ENCODE results near the gene ANP32B. TPM values are rescaled to one million over a fixed set of nuclear protein-coding genes. Genes with fewer than 3 reads are reported as not detected.

The ANP32B gene
- total RNA-seq, 1 experiment from 2014 or later = 14.8 TPM

- ATAC-seq = no peak
These were observed 28.0 kb downstream of the ANP32B start for GRCh38 chr9:98011122-98011521.

DNA sequence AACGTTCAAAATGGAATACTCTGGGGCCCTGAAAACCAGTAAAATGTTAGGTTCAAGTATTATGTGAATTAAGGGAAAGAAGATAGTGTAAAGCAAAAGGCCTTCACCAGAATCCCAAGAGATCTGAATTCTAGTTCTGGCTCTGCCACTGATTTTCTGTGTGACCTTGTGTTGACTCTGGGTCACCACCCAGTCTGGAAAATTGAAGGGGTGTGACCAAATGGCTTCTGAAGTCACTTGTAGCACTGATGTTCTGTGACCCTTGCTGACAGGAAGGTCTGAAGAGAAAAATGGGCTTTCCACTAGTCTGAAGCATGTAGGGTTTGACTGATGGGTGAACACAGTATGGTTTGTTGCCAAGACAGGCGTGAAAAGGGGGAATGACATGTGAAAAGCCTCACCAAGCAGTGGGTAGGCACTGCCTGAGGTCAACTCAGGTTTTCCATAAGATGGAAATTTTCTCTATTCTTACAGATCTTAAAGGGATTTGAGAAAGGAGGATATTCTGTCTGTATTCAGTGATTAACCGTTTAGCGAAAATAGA lies 33.1 kb downstream of the ANP32B start:
- ChIA-PET CTCF (no interaction called here), POLR2A (ENCODE audit: unreplicated experiment) (no interaction called here)
- no peak for DNase-seq
- H3K27me3 ChIP-seq (ENCODE audit: low read length) = no peaks in the 10 kb centered on the region
- no peaks in the 10 kb centered on the region for H3K4me1 ChIP-seq (ENCODE audit: insufficient read depth, low read length)
- H3K27ac ChIP-seq (ENCODE audit: low read length) = no peak overlapping the region
- H2AFZ ChIP-seq (ENCODE audit: low read length) = no peak overlapping the region
- H3K9me3 ChIP-seq (ENCODE audit: low read length) = no peaks in the 10 kb centered on the region
- ATAC-seq = no peak
- H3K79me2 ChIP-seq (ENCODE audit: low read length) = no peaks in the 10 kb centered on the region
- peaks cover 34% of the 10 kb centered on the region for H3K36me3 ChIP-seq (ENCODE audit: low read depth, low read length)
- BruUV-seq (replicated peaks) = no TSS peak
- TF ChIP-seq, protein P1, sequence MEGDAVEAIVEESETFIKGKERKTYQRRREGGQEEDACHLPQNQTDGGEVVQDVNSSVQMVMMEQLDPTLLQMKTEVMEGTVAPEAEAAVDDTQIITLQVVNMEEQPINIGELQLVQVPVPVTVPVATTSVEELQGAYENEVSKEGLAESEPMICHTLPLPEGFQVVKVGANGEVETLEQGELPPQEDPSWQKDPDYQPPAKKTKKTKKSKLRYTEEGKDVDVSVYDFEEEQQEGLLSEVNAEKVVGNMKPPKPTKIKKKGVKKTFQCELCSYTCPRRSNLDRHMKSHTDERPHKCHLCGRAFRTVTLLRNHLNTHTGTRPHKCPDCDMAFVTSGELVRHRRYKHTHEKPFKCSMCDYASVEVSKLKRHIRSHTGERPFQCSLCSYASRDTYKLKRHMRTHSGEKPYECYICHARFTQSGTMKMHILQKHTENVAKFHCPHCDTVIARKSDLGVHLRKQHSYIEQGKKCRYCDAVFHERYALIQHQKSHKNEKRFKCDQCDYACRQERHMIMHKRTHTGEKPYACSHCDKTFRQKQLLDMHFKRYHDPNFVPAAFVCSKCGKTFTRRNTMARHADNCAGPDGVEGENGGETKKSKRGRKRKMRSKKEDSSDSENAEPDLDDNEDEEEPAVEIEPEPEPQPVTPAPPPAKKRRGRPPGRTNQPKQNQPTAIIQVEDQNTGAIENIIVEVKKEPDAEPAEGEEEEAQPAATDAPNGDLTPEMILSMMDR (conservative IDR thresholded peaks at IDR 0.05; ENCODE audit: low read depth, low read length) = no peak
- TF ChIP-seq EZH2phosphoT487 (IDR thresholded peaks at IDR 0.05; ENCODE audit: borderline replicate concordance, low read length) (no peak), EZH2 (IDR thresholded peaks at IDR 0.05; ENCODE audit: low read length, unreplicated experiment) (no peak)
- intact Hi-C loops (cut with micrococcal nuclease) = no loop called here
- H3K9me2 ChIP-seq (replicated peaks; ENCODE audit: low read length) = no peaks in the 10 kb centered on the region
- no peaks in the 10 kb centered on the region for H3F3A ChIP-seq (ENCODE audit: low read length, unreplicated experiment)
- H4K20me1 ChIP-seq (ENCODE audit: low read length) = no peaks in the 10 kb centered on the region
- no peak overlapping the region for H3K9ac ChIP-seq (ENCODE audit: low read length)
- H3K4me2 ChIP-seq (ENCODE audit: low read length) = no peak overlapping the region
- no peak overlapping the region for H3K4me3 ChIP-seq (ENCODE audit: low read length)

More at GRCh38 chr9:98011122-98011521, 28.0 kb downstream of the ANP32B start:
- no peaks in the 10 kb centered on the region for H3F3A ChIP-seq (ENCODE audit: low read length, unreplicated experiment)
- no peaks in the 10 kb centered on the region for H3K9me2 ChIP-seq (replicated peaks; ENCODE audit: low read length)
- peaks cover 23% of the 10 kb centered on the region for H3K79me2 ChIP-seq (ENCODE audit: low read length)
- DNase-seq = no peak
- CTCF ChIA-PET = interaction anchor here (0.6 kb wide), 1 partner anchor 727 kb away, joined by 4 read pairs; no protein-coding TSS in a partner anchor
- BruUV-seq (replicated peaks) = no TSS peak
- H3K4me2 ChIP-seq (ENCODE audit: low read length) = no peak overlapping the region
- no peak overlapping the region for H3K9ac ChIP-seq (ENCODE audit: low read length)
- no peak overlapping the region for H2AFZ ChIP-seq (ENCODE audit: low read length)
- H3K27ac ChIP-seq (ENCODE audit: low read length) = no peak overlapping the region
- TF ChIP-seq EZH2phosphoT487 (IDR thresholded peaks at IDR 0.05; ENCODE audit: borderline replicate concordance, low read length) (no peak), EZH2 (IDR thresholded peaks at IDR 0.05; ENCODE audit: low read length, unreplicated experiment) (no peak)
- TF ChIP-seq, protein P1 (conservative IDR thresholded peaks at IDR 0.05; ENCODE audit: low read depth, low read length) = no peak
- H4K20me1 ChIP-seq (ENCODE audit: low read length) = 0 out of 2 replicates have a peak, but pooled peaks cover 10% of the 10 kb centered on the region
- peaks cover 19% of the 10 kb centered on the region for H3K4me1 ChIP-seq (ENCODE audit: insufficient read depth, low read length)
- H3K9me3 ChIP-seq (ENCODE audit: low read length) = no peaks in the 10 kb centered on the region
- H3K36me3 ChIP-seq (ENCODE audit: low read depth, low read length) = peaks cover 57% of the 10 kb centered on the region
- H3K4me3 ChIP-seq (ENCODE audit: low read length) = no peak overlapping the region
- intact Hi-C loops (cut with micrococcal nuclease) = no loop called here
- POLR2A ChIA-PET (ENCODE audit: unreplicated experiment) = no interaction called here
- no peaks in the 10 kb centered on the region for H3K27me3 ChIP-seq (ENCODE audit: low read length)

GRCh38 chr9:98017306-98017705 lies 34.2 kb downstream of the ANP32B start:
- no peak overlapping the region for H2AFZ ChIP-seq (ENCODE audit: low read length)
- intact Hi-C loops (cut with micrococcal nuclease) = no loop called here
- H3K79me2 ChIP-seq (ENCODE audit: low read length) = no peaks in the 10 kb centered on the region
- ChIA-PET CTCF (no interaction called here), POLR2A (ENCODE audit: unreplicated experiment) (no interaction called here)
- H3F3A ChIP-seq (ENCODE audit: low read length, unreplicated experiment) = no peaks in the 10 kb centered on the region
- no peaks in the 10 kb centered on the region for H3K9me3 ChIP-seq (ENCODE audit: low read length)
- TF ChIP-seq EZH2 (IDR thresholded peaks at IDR 0.05; ENCODE audit: low read length, unreplicated experiment) (no peak), EZH2phosphoT487 (IDR thresholded peaks at IDR 0.05; ENCODE audit: borderline replicate concordance, low read length) (no peak)
- TF ChIP-seq, protein P1 (conservative IDR thresholded peaks at IDR 0.05; ENCODE audit: low read depth, low read length) = no peak
- no peak overlapping the region for H3K9ac ChIP-seq (ENCODE audit: low read length)
- H3K27ac ChIP-seq (ENCODE audit: low read length) = no peak overlapping the region
- no peak overlapping the region for H3K4me2 ChIP-seq (ENCODE audit: low read length)
- BruUV-seq (replicated peaks) = no TSS peak
- ATAC-seq (no peak), DNase-seq (no peak)
- H3K36me3 ChIP-seq (ENCODE audit: low read depth, low read length) = peaks cover 23% of the 10 kb centered on the region
- H3K4me1 ChIP-seq (ENCODE audit: insufficient read depth, low read length) = no peaks in the 10 kb centered on the region
- H4K20me1 ChIP-seq (ENCODE audit: low read length) = no peaks in the 10 kb centered on the region
- no peaks in the 10 kb centered on the region for H3K27me3 ChIP-seq (ENCODE audit: low read length)
- H3K4me3 ChIP-seq (ENCODE audit: low read length) = no peak overlapping the region
- no peaks in the 10 kb centered on the region for H3K9me2 ChIP-seq (replicated peaks; ENCODE audit: low read length)
